Fibroblast of upper back skin (primary cell): Measurements from ENCODE around the gene PFKFB3.
A peak's percentile ranks its signal among the peaks of the same experiment; 100 is the strongest.
"Not testable (repeated sequence)": the region's sequence is repeated elsewhere in the genome, so short reads cannot be mapped to it uniquely, and the experiment has no call there.

Experiments used
- DNase-seq: peaks from one replicate; pipeline ENCODE4 v3.0.0-alpha.2; 2013

PFKFB3 gene

GRCh38 chr10:6221971-6222751 lies 19.4 kb downstream of the PFKFB3 start:
- DNase-seq = peak; percentile 66

DNA sequence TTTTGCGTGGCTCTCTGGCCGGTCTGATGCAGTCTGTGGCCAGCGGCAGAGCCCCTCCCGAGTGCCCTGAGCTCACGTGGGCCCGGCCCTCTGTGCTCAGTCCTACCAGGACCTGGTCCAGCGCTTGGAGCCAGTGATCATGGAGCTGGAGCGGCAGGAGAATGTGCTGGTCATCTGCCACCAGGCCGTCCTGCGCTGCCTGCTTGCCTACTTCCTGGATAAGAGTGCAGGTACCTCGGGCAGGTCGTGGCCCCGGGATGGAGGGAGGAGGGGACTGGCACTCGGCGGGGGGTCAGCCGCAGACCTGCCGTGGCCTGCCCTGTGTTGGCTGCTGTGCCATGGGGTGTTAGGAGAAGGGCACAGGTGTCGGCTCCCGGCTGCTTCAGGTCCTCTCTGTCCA lies 20.0 kb downstream of the PFKFB3 start:
- no peak for DNase-seq

GRCh38 chr10:6223981-6224380 lies 21.2 kb downstream of the PFKFB3 start:
- no peak for DNase-seq

- peak; percentile 25 for DNase-seq
Measured at GRCh38 chr10:6224781-6225180, 22.0 kb downstream of the PFKFB3 start.

DNA sequence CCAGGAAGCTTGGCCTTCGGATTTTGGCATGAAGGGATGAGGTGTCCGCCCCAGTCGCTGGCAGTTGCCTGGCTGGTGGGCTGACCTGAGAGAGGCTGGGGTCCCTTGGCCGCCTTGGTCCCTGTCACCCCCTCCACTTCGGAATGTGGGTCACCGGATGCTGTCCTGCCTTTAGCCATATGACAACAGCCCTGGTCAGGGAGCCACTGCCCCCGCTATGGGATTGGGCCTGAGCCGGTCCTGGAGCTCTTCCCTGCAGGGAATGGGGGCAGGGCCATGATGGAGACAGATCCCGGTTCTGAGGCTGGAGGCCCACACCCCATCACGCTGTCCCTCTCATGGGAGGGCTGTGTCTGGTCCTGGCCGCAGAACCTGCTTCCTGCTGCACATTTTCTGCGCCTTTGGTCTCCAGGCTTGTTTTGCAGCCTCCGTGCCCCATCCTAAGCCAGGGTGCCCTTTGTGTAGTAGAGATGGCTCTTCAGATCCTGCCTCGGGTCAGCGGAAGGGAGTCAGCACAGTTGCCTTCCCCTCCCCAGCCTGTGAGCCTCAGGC lies 22.6 kb downstream of the PFKFB3 start:
- DNase-seq = no peak

- DNase-seq = no peak
Measured at GRCh38 chr10:6226216-6226615, 23.5 kb downstream of the PFKFB3 start.

DNA sequence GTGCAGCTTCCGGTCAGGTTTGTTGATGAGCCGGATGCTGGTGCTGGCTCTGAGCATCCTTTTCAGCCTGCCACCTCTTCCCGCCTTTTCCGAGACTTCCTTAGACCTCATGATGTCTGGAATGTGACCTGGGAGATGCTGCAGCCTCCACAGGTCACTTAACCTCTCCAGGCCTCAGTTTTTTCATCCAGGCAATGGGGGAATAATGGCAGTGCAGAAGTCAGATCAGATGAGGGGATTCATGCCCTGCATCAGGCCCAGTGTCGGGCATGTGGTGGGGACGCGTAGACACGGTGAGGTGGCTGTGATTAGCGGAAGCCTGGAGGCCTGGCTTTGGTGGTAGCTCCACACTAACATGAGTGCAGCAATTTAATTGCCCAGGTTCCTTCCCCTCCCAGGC lies 24.6 kb downstream of the PFKFB3 start:
- DNase-seq = no peak

DNA sequence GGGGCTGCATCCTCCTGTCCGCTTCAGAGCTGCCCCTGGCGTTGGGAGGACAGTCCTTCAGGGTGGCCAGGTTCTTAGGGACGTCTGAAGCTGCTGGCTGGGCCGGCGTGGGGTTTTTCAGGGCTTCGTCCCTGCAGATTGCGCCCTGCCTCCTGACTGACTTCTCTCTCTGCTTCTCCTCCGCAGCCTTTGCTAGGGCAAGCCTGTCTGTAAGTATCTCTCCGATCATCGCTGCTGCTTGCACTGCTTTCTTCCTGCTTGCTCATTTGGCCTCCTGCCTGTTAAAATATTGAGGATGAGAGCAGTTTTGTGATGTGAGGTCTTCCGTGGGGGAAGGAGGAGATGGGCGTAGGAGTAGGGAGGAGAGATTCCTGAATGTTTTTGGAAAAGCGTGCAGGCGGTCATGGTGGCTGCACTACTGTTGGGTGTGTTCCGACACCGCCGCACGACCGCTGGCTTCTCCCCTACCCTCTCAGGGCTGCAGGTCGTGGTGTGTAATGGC lies 25.3 kb downstream of the PFKFB3 start:
- DNase-seq = peak; percentile 55

- DNase-seq = no peak
Measured at GRCh38 chr10:6228647-6229046, 25.9 kb downstream of the PFKFB3 start.

DNA sequence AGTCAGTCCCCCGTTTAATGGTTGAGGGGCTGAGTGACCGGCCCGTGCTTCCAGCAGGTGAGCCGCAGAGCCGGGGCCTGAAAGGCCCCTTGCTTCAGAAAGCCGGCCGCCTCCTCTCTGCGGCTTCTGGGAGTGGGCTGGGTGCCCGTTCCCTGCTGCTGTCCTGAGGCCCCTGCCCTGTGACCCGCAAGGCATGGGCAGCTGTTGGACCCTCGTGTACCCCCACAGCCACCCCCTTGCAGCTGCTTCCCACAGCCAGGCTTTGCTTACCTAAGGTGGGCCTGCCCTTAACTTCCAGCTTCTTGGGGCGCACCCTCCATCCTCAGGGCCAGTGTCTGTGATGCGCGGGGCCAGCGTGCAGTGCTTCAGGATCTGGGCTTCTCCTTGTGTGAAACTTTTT lies 26.6 kb downstream of the PFKFB3 start:
- no peak for DNase-seq

DNA sequence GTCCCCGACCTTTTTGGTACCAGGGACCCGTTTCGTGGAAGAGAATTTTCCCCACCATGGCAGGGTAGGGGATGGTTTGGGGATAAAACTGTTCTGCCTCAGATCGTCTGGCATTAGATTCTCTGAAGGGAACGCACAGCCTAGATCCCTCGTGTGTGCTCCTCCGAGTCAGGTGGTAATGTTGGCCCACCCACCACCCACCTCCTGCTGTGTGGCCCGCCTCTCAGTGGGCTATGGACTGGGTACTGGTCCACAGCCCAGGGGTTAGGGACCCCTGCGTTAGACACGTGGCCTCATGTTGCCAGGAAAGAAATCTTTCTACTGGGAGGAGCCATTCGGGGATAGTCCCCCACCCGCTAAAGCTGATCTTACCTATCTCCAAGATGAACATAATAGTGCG lies 27.0 kb downstream of the PFKFB3 start:
- DNase-seq = no peak

- no peak for DNase-seq
Measured at GRCh38 chr10:6230315-6230714, 27.6 kb downstream of the PFKFB3 start.

DNA sequence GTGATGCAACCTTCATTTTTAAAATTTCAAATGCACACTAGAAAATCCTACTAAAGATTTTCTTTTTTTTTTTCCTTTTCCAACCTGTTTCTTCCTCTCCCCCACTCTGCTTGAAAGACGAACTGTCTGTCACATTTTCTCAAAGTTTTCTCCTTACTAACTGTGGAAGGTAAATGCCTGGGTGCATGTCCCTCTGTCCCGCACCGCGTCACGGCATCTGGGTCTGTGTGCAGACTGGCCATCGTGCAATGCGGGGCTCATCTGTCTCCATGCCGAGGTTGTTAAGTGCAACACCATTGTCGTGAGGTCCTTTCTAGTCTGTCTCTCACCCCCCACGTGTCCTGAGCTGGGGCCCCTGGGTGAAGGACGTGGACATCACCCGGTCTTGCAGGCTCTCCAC lies 28.4 kb downstream of the PFKFB3 start:
- DNase-seq = no peak

DNA sequence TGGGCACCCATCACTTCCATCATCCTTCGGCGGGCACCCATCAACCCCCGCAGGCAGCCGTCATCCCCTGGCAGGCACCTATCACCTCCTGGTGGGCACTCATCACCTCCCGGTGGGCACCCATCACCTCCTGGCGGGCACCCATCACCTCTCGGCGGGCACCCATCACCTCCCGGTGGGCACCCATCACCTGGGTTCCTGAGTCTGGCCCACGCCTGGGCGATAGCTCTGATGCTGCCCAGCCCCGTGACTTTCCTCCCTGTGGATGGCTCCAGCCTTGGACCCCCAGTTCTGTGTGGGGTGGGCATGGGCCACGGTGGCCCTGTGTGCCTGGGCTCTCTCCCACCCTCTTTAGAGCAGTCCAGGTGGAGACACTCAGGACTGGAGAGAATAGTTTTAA lies 29.0 kb downstream of the PFKFB3 start:
- DNase-seq = no peak

- no peak for DNase-seq
Measured at GRCh38 chr10:6232225-6232807, 29.6 kb downstream of the PFKFB3 start.

- no peak for DNase-seq
Measured at GRCh38 chr10:6232846-6233724, 30.4 kb downstream of the PFKFB3 start.

DNA sequence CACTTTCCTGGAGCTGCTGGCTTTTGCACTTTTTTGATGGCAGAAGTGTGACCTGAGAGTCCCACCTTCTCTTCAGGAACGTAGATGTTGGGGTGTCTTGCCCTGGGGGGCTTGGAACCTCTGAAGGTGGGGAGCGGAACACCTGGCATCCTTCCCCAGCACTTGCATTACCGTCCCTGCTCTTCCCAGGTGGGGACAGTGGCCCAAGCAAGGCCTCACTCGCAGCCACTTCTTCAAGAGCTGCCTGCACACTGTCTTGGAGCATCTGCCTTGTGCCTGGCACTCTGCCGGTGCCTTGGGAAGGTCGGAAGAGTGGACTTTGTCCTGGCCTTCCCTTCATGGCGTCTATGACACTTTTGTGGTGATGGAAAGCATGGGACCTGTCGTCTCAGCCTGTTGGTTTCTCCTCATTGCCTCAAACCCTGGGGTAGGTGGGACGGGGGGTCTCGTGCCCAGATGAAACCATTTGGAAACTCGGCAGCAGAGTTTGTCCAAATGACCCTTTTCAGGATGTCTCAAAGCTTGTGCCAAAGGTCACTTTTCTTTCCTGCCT lies 31.1 kb downstream of the PFKFB3 start:
- DNase-seq = no peak

- DNase-seq = no peak
Measured at GRCh38 chr10:6234371-6234770, 31.6 kb downstream of the PFKFB3 start.

DNA sequence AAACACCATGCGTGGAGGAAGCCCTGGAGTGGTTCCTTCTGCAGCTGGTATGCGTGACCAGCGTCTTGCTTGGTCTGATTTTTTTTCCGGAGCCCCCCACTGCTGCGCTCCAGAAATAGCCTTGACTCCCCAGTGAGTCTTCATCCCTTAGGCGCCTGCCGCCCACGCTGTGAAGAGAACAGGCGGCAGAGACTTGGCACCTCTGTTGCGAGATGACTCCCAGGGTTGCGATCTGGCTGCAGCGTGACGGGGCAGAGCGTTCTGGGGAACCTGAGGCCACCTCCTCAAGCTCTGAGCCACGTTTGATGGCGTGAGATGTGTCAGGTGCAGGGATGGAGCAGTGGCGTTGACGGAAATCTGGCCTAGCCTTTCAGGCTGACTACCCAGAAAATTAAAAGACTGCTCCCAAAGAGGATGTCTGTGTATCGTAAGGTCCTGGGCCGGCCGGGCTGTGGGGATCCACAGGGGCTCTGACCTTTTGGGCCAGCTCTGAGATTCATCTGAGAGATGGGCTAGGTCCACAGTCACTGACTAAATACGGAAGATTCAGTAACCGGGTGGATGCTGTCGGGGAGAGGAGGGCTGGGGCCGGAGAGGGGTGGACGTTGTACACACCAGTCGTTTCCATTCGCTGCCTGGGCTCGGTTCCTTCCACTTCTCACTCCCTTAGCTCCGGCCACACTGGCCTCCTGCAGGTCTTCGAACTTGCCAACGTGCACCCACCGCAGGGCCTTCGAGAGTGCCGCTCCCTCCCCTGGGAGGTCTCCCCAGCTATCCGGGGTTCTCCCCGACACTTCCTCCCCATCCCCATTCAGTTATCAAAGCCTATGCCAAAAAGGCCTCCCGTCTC lies 33.8 kb downstream of the PFKFB3 start:
- no peak for DNase-seq

GRCh38 chr10:6237199-6237530 lies 34.4 kb downstream of the PFKFB3 start:
- DNase-seq = no peak

GRCh38 chr10:6238587-6239212 lies 36.0 kb downstream of the PFKFB3 start:
- DNase-seq = not testable (repeated sequence)
